Upper lobe of left lung (tissue), 6 donors: ENCODE results near the gene ADD2. TPM values are rescaled to one million over a fixed set of nuclear protein-coding genes. Genes with fewer than 3 reads are reported as not detected.

Experiments used
- ATAC-seq, 2 donors: fragments of 200-7000 bp; cut with Tn5 transposase; one replicate each; pipeline ENCODE4 v1.9.1; 2022; ENCODE audit warnings: mild to moderate bottlenecking in 2 of 2, moderate library complexity in 2 of 2; ENCODE audit not compliant: low FRiP score in 2 of 2
- DNase-seq, 2 donors: peaks; one replicate each; pipeline ENCODE4 v3.0.0-alpha.2; 2019 to 2020
- H3K27ac ChIP-seq, 4 donors: fragments of 200-600 bp; sonication (generic); one replicate each; pipeline ENCODE4 v1.5.1; 2016 to 2019
- H3K27me3 ChIP-seq, 4 donors: fragments of 200-600 bp; sonication (generic); one replicate each; pipeline ENCODE4 v1.5.1; 2017 to 2019
- H3K36me3 ChIP-seq, 4 donors: fragments of 200-600 bp; sonication (generic); one replicate each; pipeline ENCODE4 v1.5.1; 2016 to 2019
- H3K4me1 ChIP-seq, 4 donors: fragments of 200-600 bp; sonication (generic); one replicate each; pipeline ENCODE4 v1.5.1; 2018 to 2019
- H3K4me3 ChIP-seq, 4 donors: fragments of 200-600 bp; sonication (generic); one replicate each; pipeline ENCODE4 v1.5.1; 2017 to 2019; ENCODE audit warnings: mild to moderate bottlenecking in 2 of 4, moderate library complexity in 1 of 4
- H3K9me3 ChIP-seq, 4 donors: fragments of 200-600 bp; sonication (generic); one replicate each; pipeline ENCODE4 v1.5.1; 2018 to 2019
- EP300 ChIP-seq, 4 donors: sonication (generic); formaldehyde crosslinking; IDR thresholded peaks; one replicate each; pipeline ENCODE4 v1.5.1; 2017; ENCODE audit warnings: antibody characterized with exemption in 4 of 4, control low read depth in 2 of 4
- POLR2A ChIP-seq, 4 donors: fragments of 450-650 bp; IDR thresholded peaks; one replicate each; pipeline ENCODE4 v1.5.1; 2016 to 2017; ENCODE audit warnings: antibody characterized with exemption in 4 of 4, mild to moderate bottlenecking in 2 of 4
- POLR2AphosphoS5 ChIP-seq, 2 donors: sonication (generic); formaldehyde crosslinking; IDR thresholded peaks; one replicate each; pipeline ENCODE4 v1.5.1; 2017; ENCODE audit warnings: antibody characterized with exemption in 2 of 2
- WGBS, 2 donors: methylation state at CpG; one replicate each; pipeline ENCODE4 v1.1.5; 2017 to 2018; 5-methylcytosine and 5-hydroxymethylcytosine counted together
- total RNA-seq, 6 donors: library from RNA; depleted of rRNA in 4 of 6; stranded (reverse); fragments of >200 nt in 4 of 6; gene quantifications; one replicate each; pipeline versions ENCODE4 v1.1.0 to v1.2.1, GENCODE V29; 2016 to 2021
- TF ChIP-seq, protein P1 (sequence below), 6 experiments: fragments of 450-650 bp in 4 of 6; fragments of 200-600 bp in 2 of 6; sonication (generic) in 2 of 6; IDR thresholded peaks; one replicate each; pipeline ENCODE4 v1.5.1; 2016 to 2019; ENCODE audit warnings: antibody characterized with exemption in 6 of 6
- donor health status: DM: no; HTN: no; CAD: no; lungs with moderate emphysema.
- donor health status: DM: no; HTN: yes; CAD: no; lungs with severe emphysema.

Gene ADD2
- total RNA-seq, 6 donors from 2014 or later: under 0.01 to 3.3 (median 0.50) TPM

- DNase-seq (no peak), ATAC-seq (no peak)
- TF ChIP-seq EP300 (IDR thresholded peaks at IDR 0.05): no peak
- TF ChIP-seq, protein P1, sequence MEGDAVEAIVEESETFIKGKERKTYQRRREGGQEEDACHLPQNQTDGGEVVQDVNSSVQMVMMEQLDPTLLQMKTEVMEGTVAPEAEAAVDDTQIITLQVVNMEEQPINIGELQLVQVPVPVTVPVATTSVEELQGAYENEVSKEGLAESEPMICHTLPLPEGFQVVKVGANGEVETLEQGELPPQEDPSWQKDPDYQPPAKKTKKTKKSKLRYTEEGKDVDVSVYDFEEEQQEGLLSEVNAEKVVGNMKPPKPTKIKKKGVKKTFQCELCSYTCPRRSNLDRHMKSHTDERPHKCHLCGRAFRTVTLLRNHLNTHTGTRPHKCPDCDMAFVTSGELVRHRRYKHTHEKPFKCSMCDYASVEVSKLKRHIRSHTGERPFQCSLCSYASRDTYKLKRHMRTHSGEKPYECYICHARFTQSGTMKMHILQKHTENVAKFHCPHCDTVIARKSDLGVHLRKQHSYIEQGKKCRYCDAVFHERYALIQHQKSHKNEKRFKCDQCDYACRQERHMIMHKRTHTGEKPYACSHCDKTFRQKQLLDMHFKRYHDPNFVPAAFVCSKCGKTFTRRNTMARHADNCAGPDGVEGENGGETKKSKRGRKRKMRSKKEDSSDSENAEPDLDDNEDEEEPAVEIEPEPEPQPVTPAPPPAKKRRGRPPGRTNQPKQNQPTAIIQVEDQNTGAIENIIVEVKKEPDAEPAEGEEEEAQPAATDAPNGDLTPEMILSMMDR (IDR thresholded peaks at IDR 0.05): no peak
- TF ChIP-seq POLR2A (IDR thresholded peaks at IDR 0.05): no peak
- TF ChIP-seq POLR2AphosphoS5 (IDR thresholded peaks at IDR 0.05): no peak
- Histone ChIP-seq H3K27me3 (no peaks in the 10 kb centered on the region), H3K4me3 (no peak overlapping the region), H3K9me3 (no peaks in the 10 kb centered on the region), H3K4me1 (no peaks in the 10 kb centered on the region), H3K27ac (no peak overlapping the region), H3K36me3 (no peaks in the 10 kb centered on the region)
- 65 to 74% methylated on average over 3 of the region's 3 CpGs for WGBS, 2 donors
Measured at GRCh38 chr2:70708376-70709199, 59.4 kb downstream of the ADD2 start.

GRCh38 chr2:70707706-70708105 is 60.3 kb downstream of the ADD2 start:
- no peak for ATAC-seq

DNA sequence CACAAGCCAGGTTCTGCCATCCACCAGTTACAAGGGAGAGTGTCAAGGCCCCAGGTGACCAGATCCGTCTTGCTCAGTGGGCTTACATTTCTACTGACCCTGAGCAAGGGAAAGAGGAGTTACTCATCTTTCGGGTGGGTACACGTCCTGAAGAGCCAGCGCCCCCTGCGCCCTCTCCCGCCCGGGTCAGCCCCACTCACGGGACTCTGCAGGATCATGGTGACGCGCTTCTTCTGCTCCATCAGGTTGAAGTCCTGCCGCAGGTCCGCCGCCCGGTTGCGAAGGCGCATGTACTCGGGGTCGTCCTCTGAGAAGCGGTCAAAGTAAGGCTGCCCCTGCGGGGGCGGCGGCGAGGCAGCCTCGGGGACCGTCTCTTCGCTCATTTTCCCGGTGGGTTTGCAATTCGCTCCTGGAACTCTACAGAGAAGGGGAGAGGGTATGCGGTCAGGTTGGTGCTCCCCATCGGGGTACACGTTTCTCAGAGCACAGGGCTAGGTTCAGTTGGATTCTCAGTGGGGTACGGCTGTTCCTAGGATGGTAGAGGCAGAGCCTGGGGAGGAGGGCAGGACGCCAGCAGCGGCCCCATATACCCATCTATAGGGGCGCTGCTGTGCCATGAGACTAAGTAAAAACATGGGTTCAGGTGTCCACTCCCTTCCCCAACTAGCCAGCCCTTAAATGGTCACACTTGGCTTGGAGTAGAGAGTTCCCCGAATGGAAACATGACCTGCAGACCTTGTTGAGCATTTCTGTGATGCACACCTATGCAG is 61.8 kb downstream of the ADD2 start:
- Histone ChIP-seq H3K27ac (no peak overlapping the region), H3K4me1 (no peaks in the 10 kb centered on the region), H3K9me3 (no peaks in the 10 kb centered on the region), H3K4me3 (no peak overlapping the region), H3K27me3 (no peaks in the 10 kb centered on the region), H3K36me3 (no peaks in the 10 kb centered on the region)
- TF ChIP-seq POLR2AphosphoS5 (IDR thresholded peaks at IDR 0.05): no peak
- TF ChIP-seq EP300 (IDR thresholded peaks at IDR 0.05): no peak
- no peak for TF ChIP-seq POLR2A (IDR thresholded peaks at IDR 0.05)
- TF ChIP-seq, protein P1 (IDR thresholded peaks at IDR 0.05): no peak
- WGBS, 2 donors: 97% methylated on average over 14 to 33 of the region's 36 CpGs
- DNase-seq (peak in 1 of 2 donors; percentile 86), ATAC-seq (peak in 1 of 2 donors; percentile 20)

More at GRCh38 chr2:70707706-70708105, 60.3 kb downstream of the ADD2 start:
- TF ChIP-seq EP300 (IDR thresholded peaks at IDR 0.05) (no peak), POLR2AphosphoS5 (IDR thresholded peaks at IDR 0.05) (no peak), POLR2A (IDR thresholded peaks at IDR 0.05) (no peak)
- TF ChIP-seq, protein P1 (IDR thresholded peaks at IDR 0.05): no peak
- no peak overlapping the region for H3K4me3 ChIP-seq
- no peaks in the 10 kb centered on the region for H3K36me3 ChIP-seq
- H3K27me3 ChIP-seq: no peaks in the 10 kb centered on the region
- H3K27ac ChIP-seq: no peak overlapping the region
- no peaks in the 10 kb centered on the region for H3K4me1 ChIP-seq
- no peaks in the 10 kb centered on the region for H3K9me3 ChIP-seq
- WGBS, 2 donors: 86 to 88% methylated on average over 1 of the region's 1 CpG
- DNase-seq: peak in 1 of 2 donors; percentile 20

GRCh38 chr2:70705160-70705850 is 62.7 kb downstream of the ADD2 start:
- Histone ChIP-seq H3K4me1 (no peaks in the 10 kb centered on the region), H3K27ac (no peak overlapping the region), H3K9me3 (no peaks in the 10 kb centered on the region), H3K27me3 (no peaks in the 10 kb centered on the region), H3K36me3 (no peaks in the 10 kb centered on the region), H3K4me3 (no peak overlapping the region)
- peak; percentile 13 to 17 for DNase-seq
- TF ChIP-seq POLR2A (IDR thresholded peaks at IDR 0.05) (no peak), POLR2AphosphoS5 (IDR thresholded peaks at IDR 0.05) (no peak), EP300 (IDR thresholded peaks at IDR 0.05) (no peak)
- TF ChIP-seq, protein P1 (IDR thresholded peaks at IDR 0.05): no peak
- ATAC-seq: no peak
- 85 to 92% methylated on average over 3 to 8 of the region's 8 CpGs for WGBS, 2 donors
